Suprapubic skin (tissue), 4 donors: ENCODE data around the gene AGBL1. TPM values are rescaled to one million over a fixed set of nuclear protein-coding genes. Genes with fewer than 3 reads are reported as not detected.

ENCODE experiments used
- DNase-seq, 2 donors: peaks; one replicate each; pipeline ENCODE4 v3.0.0-alpha.2; 2019; ENCODE audit warnings: low spot score in 2 of 2
- H3K27ac ChIP-seq: fragments of 200-600 bp; sonication (generic); one replicate; pipeline ENCODE4 v1.5.1; 2019
- H3K27me3 ChIP-seq: fragments of 200-600 bp; sonication (generic); one replicate; pipeline ENCODE4 v1.5.1; 2019
- H3K36me3 ChIP-seq: fragments of 200-600 bp; sonication (generic); one replicate; pipeline ENCODE4 v1.5.1; 2019
- H3K4me1 ChIP-seq: fragments of 200-600 bp; sonication (generic); one replicate; pipeline ENCODE4 v1.5.1; 2019
- H3K4me3 ChIP-seq: fragments of 200-600 bp; sonication (generic); one replicate; pipeline ENCODE4 v1.5.1; 2019; ENCODE audit warnings: mild to moderate bottlenecking
- H3K9me3 ChIP-seq: fragments of 200-600 bp; sonication (generic); one replicate; pipeline ENCODE4 v1.5.1; 2019
- EP300 ChIP-seq: sonication (generic); formaldehyde crosslinking; IDR thresholded peaks from one replicate; pipeline ENCODE4 v1.6.1; 2017; ENCODE audit warnings: antibody characterized with exemption
- POLR2A ChIP-seq, 2 donors: fragments of 450-650 bp; IDR thresholded peaks; one replicate each; pipeline ENCODE4 v1.6.1; 2017; ENCODE audit warnings: antibody characterized with exemption in 2 of 2, mild to moderate bottlenecking in 2 of 2, moderate library complexity in 2 of 2
- POLR2AphosphoS5 ChIP-seq, 3 donors: sonication (generic); formaldehyde crosslinking; IDR thresholded peaks; one replicate each; pipeline ENCODE4 v1.6.1; 2017; ENCODE audit warnings: antibody characterized with exemption in 3 of 3
- WGBS: methylation state at CpG from one replicate; pipeline ENCODE4 v1.1.5; 2018; 5-methylcytosine and 5-hydroxymethylcytosine counted together
- total RNA-seq, 4 donors: library from RNA; depleted of rRNA; stranded (reverse); fragments of >200 nt; gene quantifications; one replicate each; pipeline ENCODE4 v1.1.0, GENCODE V29; 2016
- TF ChIP-seq, protein P1 (sequence below), 2 donors: fragments of 200-600 bp in 1 of 2; fragments of 450-650 bp in 1 of 2; sonication (generic) in 1 of 2; IDR thresholded peaks; one replicate each; pipeline ENCODE4 v1.5.1; 2016 to 2019; ENCODE audit warnings: antibody characterized with exemption in 2 of 2, mild to moderate bottlenecking in 1 of 2, moderate library complexity in 1 of 2

Gene AGBL1
- total RNA-seq, 4 donors from 2014 or later, result 0.23 to 0.56 TPM; not detected in 2

GRCh38 chr15:86664581-86664980 lies 584.9 kb downstream of the AGBL1 start:
- DNase-seq, result no peak
- TF ChIP-seq POLR2AphosphoS5 (IDR thresholded peaks at IDR 0.05), result no peak
- TF ChIP-seq, protein P1, sequence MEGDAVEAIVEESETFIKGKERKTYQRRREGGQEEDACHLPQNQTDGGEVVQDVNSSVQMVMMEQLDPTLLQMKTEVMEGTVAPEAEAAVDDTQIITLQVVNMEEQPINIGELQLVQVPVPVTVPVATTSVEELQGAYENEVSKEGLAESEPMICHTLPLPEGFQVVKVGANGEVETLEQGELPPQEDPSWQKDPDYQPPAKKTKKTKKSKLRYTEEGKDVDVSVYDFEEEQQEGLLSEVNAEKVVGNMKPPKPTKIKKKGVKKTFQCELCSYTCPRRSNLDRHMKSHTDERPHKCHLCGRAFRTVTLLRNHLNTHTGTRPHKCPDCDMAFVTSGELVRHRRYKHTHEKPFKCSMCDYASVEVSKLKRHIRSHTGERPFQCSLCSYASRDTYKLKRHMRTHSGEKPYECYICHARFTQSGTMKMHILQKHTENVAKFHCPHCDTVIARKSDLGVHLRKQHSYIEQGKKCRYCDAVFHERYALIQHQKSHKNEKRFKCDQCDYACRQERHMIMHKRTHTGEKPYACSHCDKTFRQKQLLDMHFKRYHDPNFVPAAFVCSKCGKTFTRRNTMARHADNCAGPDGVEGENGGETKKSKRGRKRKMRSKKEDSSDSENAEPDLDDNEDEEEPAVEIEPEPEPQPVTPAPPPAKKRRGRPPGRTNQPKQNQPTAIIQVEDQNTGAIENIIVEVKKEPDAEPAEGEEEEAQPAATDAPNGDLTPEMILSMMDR (IDR thresholded peaks at IDR 0.05), result no peak
- no peak for TF ChIP-seq POLR2A (IDR thresholded peaks at IDR 0.05)
- no peak for TF ChIP-seq EP300
- no peaks in the 10 kb centered on the region for H3K4me1 ChIP-seq
- no peak overlapping the region for H3K4me3 ChIP-seq
- WGBS, result 86% methylated on average over 1 of the region's 1 CpG
- H3K27me3 ChIP-seq, result peaks cover 3% of the 10 kb centered on the region
- no peaks in the 10 kb centered on the region for H3K9me3 ChIP-seq
- no peaks in the 10 kb centered on the region for H3K36me3 ChIP-seq
- no peak overlapping the region for H3K27ac ChIP-seq

DNA sequence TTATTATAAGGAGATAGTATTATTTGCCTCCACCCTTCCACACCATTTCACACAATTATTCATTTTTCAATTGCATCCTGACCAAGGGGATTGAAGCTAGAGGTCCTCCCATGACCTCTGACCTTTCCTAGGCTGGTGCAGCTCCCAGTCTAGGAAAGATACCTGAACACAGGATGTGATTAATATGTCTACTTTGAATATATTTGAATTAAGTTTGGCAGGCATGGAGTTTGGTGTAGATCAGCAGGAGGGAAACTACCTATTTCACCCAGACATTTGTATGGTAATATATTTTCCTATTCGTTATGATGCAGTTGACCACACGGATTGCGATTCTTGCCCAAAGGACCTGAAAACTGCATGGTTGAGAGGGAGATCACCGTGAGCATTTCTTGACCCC lies 596.3 kb downstream of the AGBL1 start:
- no peak for DNase-seq
- TF ChIP-seq POLR2AphosphoS5 (IDR thresholded peaks at IDR 0.05) (no peak), POLR2A (IDR thresholded peaks at IDR 0.05) (no peak)
- TF ChIP-seq, protein P1 (IDR thresholded peaks at IDR 0.05), result no peak
- Histone ChIP-seq H3K9me3 (no peaks in the 10 kb centered on the region), H3K4me3 (no peak overlapping the region), H3K36me3 (no peaks in the 10 kb centered on the region), H3K27me3 (no peaks in the 10 kb centered on the region), H3K4me1 (no peaks in the 10 kb centered on the region), H3K27ac (no peak overlapping the region)
- 93% methylated on average over 4 of the region's 4 CpGs for WGBS

DNA sequence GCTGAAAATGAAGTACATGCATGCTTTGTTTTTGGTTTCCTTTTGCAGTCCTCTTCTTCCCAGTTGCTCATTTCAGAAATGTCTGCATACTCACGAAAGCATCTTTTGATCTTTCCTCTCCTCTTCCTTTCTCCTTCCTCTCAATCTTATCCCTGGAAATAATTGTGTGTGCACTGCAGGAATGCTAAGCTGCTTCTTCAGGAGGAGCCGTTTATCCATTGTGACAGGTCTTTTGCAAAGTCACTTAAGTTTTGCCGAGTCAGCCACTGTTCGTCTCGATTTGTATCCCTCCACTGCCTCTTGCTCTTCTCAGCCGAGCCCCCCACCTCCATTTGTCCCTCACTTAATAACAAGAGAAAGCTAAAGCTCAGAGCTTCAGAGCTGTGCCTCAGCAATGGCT lies 597.6 kb downstream of the AGBL1 start:
- Histone ChIP-seq H3K4me3 (no peak overlapping the region), H3K9me3 (no peaks in the 10 kb centered on the region), H3K27ac (no peak overlapping the region), H3K36me3 (no peaks in the 10 kb centered on the region), H3K27me3 (no peaks in the 10 kb centered on the region), H3K4me1 (no peaks in the 10 kb centered on the region)
- DNase-seq, result no peak
- WGBS, result 30% methylated on average over 6 of the region's 6 CpGs
- TF ChIP-seq POLR2A (IDR thresholded peaks at IDR 0.05) (no peak), POLR2AphosphoS5 (IDR thresholded peaks at IDR 0.05) (no peak), EP300 (no peak)
- TF ChIP-seq, protein P1 (IDR thresholded peaks at IDR 0.05), result no peak

DNA sequence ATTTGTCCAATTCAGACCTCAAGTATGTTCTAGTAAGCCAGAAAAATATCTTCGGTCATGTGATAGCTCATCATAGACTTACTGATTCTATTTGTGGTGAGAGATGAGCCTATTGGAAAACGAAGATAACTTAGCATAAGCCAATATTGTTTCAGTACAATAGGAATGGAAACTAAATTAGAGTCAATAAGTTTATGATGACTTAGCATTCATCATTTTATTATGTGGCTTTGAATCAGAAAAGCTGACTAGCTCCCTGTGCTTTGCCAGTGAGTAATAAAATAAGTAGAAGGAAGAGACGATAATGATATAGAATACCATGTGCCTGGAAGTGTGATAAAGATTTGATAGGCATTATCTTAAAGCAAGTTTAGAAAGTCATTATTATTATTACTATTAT lies 605.6 kb downstream of the AGBL1 start:
- WGBS, result 79% methylated on average over 3 of the region's 3 CpGs
- Histone ChIP-seq H3K27me3 (no peaks in the 10 kb centered on the region), H3K9me3 (no peaks in the 10 kb centered on the region), H3K36me3 (no peaks in the 10 kb centered on the region), H3K27ac (no peak overlapping the region), H3K4me3 (no peak overlapping the region), H3K4me1 (no peaks in the 10 kb centered on the region)
- TF ChIP-seq EP300 (no peak), POLR2A (IDR thresholded peaks at IDR 0.05) (no peak), POLR2AphosphoS5 (IDR thresholded peaks at IDR 0.05) (no peak)
- TF ChIP-seq, protein P1 (IDR thresholded peaks at IDR 0.05), result no peak
- DNase-seq, result no peak

GRCh38 chr15:86689006-86689405 lies 609.3 kb downstream of the AGBL1 start:
- no peak overlapping the region for H3K27ac ChIP-seq

More at GRCh38 chr15:86689006-86689405, 609.3 kb downstream of the AGBL1 start:
- Histone ChIP-seq H3K4me1 (no peaks in the 10 kb centered on the region), H3K4me3 (no peak overlapping the region), H3K27me3 (no peaks in the 10 kb centered on the region), H3K9me3 (no peaks in the 10 kb centered on the region), H3K36me3 (no peaks in the 10 kb centered on the region)
- TF ChIP-seq, protein P1 (IDR thresholded peaks at IDR 0.05), result no peak
- TF ChIP-seq POLR2AphosphoS5 (IDR thresholded peaks at IDR 0.05) (no peak), EP300 (no peak), POLR2A (IDR thresholded peaks at IDR 0.05) (no peak)
- no peak for DNase-seq
- 81% methylated on average over 4 of the region's 4 CpGs for WGBS
